SIG-M5 treated with dmso at 0.1 percent for 504 hours (cell line): ENCODE data around the gene SULT1A2.
"Not testable (repeated sequence)": the region's sequence is repeated elsewhere in the genome, so short reads cannot be mapped to it uniquely, and the experiment has no call there.

Experiments used
- DNase-seq: peaks from one replicate; lab custom pipeline; 2025; ENCODE audit not compliant: unreplicated experiment; lab: John Stamatoyannopoulos, UW

The SULT1A2 gene

DNA sequence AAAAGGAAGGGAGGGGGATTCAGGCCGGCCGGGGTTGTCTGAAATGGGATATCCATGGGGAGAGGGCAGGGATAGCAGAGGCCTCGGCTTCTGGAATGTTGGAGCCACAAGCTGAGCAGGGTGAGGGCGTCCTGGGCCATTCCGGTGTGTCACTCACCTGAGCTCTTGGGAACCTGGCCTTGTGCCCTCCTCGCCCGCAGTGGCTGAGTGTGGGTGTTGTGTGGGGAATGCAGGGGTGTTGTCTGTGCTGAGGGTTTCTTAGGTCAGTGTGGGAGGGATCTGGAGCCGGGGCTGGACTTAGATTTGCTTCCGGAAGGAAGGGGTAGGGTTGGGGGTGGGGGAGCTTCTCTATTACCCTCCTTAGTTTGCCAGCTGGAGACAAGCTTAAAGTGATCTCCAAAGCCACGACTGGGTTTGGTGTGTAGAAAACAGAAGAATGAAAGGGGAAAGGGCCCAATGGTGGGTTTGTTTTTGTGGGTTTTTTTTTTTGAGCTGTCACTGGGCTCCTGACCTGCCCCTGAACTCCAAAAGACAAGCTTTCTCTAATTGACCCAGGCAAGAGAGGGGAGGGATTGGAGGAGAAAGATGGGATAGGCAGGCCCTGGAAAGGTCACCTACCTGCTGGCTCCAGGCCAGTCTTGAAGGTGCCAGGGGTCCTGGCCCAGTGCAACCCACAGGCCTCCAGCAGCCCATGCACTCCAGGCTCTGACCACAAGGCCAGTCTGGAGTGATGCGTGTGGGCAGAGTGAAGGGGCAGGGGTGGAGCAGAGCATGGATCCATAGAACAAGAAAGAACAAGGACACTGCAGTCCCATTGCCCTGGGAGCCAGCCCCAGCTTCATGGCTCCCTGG lies at the start of gene SULT1A2:
SULT1A2 (minus strand) TSS at position 211 of the 852 bp plus-strand sequence. CDS start 1,120 bp downstream, outside the sequence.
- no peak for DNase-seq

DNA sequence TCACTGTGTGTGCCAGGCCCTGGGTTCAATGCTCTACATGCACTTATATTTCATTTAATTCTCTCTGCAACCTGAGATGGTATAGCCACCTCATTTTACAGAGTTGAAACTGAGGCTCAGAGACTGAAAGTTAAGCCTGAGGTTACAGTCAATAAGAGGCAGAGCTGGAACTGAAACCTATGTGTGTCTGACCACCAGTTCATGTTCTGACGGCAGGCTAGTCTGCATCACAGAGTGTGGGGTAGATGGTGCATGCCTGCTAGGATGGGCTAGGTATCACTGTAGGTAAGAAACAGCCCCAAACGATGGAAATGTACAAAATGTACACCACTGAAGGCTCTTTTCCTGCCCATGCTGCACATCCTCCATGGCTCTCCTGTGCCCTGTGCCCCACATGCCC lies 43.1 kb upstream of the SULT1A2 start:
- not testable (repeated sequence) for DNase-seq

DNA sequence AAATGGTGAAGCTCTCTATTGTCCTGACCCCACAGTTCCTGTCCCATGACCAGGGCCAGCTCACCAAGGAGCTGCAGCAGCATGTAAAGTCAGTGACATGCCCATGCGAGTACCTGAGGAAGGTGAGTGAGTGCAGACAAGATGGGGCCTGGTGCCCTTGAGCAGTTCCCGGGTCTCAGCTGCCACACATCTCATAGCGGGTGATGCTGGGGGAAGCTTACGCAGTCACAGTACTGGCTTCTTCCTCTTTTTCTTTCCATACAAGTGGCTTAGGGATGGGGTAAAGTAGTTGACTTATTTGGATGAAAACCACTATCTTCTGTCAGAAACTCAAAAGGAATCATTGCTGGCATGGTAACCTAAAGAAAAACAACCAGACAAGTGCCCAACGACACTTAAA lies 41.5 kb upstream of the SULT1A2 start:
- not testable (repeated sequence) for DNase-seq

DNA sequence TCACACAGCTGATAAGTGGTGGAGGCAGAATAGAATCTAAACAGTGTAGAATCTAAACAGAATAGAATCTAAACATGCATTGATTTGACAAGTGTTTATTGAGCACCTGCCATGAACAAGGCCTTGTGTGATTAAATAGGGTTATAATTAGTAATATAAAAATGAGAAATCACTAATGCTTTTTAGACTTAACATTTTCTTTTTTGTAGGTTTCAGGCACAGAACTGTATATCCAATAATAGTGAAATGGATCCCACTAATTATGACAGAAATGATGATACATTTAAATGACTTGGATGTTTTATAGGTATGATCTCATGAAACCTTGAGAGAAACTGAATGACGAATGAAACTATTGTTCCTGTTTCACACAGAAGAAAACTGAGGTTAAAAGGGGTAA lies 40.9 kb upstream of the SULT1A2 start, which contains the start of gene NPIPB8:
NPIPB8 (plus strand) TSS at position 301 of the 400 bp plus-strand sequence. CDS start 296 bp downstream, outside the sequence.
- DNase-seq = not testable (repeated sequence)

DNA sequence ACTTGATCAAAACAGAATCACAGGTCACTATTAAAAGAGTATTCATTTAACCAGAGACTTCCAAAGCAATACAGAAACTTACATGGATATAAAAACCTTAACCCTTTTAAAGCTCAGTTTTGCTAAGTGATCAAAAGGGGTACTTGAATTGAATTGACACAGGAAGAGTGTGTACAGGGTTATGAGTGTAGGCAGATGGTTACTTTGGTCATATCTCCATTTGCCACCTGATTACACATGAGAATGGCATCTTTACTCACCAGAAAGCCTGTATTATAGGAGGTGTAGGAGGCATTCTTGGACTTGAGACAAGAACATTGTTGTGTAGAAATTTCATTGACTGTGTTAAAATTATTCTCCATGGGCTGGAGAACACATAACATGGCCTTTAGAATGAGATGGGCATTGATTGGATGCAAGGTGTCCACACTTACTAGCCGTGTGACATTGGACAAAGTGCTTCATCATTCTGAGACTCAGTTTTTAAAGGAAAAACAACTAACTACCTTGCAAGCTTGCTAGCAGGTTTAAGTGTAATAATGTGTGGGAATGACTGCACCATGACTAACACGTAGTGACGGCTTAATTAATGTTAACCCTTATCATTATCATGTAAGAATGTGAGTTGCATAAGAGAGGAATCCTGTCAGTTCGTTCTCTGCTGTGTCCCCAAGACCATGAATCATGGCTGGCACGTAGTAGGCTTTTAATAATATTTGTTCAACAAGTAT lies 39.4 kb upstream of the SULT1A2 start:
- not testable (repeated sequence) for DNase-seq

DNA sequence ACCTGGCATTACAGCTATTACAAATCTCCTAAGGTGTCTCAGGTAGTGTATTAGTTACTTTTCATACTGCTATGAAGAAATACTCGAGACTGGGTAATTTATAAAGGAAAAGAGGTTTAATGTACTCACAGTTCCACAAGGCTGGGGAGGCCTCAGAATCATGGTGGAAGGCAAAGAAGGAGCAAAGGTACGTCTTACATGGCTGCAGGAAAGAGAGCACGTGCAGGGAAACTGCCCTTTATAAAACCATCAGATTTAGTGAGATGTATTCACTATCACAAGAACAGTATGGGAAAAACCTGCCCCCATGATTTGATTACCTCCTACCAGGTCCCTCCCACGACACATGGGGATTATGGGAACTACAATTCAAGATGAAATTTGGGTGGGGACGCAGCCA lies 34.1 kb upstream of the SULT1A2 start:
- not testable (repeated sequence) for DNase-seq

DNA sequence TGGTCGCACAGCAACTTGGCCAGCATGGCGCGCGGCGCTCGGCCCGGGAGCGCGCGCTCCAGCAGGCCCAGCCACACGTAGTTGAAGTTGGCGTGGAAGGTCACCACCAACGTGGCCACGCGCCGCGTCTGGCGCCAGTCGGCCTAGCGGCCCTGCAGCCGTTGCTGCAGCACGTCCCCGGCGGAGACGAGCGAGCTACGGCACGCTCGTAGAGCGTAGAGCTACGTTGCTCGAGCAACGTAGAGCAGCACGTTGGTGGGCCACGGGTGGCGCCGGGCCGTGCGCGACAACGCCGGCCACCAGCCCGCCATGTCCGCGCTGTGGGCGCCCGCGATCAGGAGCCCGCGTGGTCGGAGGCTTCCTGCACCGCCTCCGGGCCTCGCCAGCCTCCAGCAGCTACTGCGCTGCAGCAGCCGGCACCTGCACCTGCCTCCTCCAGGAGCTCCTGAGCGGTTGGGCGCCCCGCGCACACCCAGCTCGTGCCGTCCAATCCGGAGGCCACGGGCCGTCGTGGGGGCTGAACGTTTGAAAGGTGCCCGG lies 26.4 kb upstream of the SULT1A2 start:
- DNase-seq = peak; percentile 23

DNA sequence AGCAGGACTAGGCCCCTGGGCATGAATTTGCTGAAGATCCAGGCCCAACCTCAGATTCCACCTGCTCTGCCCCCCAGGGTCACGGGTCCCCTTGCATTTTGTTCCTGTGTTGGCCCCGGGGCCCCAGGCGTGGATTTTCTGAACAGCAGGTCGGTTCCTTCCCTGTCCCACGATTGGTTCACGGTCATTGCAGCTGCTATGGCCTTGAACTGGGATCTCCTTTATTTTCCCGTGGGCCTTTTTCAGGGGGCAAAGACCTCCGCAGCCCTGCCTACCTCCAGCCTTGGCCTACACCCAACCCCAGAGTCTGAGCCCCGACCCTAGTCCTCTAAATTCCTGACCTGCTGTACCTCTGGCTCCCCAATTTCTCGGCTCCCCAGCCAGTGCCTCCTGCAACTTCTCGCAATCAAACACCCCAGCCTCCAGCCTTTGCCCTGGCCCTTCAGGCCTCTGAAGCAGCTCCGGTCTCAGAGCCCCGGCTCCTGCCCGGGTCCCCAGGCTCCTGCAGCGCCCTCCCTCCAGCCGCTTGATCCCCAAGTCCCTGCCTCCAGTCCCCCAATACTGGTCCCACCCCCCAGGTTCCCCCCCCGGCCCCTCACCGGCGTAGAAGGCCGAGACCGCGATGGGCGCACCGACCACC lies 25.8 kb upstream of the SULT1A2 start:
- DNase-seq = not testable (repeated sequence)

DNA sequence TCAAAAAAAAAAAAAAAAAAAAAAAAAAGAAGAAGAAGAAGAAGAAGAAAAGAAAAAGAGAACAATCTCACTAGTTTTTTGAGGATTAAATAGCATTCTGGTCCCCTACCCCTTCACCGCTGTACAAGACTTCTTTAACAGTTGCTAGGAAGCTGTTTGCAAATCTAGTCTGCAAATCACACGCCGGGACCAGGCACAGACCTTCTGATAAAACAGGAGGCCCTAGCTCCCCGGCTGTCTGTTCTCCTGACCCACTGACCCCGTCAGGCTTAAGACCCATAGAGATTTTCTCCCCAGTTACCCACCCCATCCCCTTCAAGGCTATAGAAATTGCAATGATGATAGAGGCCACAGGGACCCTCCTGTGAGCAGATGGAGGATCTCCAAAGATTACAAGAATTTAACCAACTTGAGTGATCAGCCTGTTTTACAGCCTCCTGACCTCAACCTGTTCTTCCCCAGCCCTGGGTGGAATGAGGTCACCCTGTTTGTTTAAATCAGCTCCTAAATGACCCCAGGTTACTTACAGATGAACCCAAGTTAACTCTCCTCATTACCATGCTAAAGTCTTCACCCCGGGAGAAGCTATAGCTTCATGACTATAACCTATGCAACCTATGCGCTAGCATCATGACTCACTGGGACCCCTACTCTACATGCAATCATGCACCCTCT lies 24.8 kb upstream of the SULT1A2 start:
- no peak for DNase-seq

DNA sequence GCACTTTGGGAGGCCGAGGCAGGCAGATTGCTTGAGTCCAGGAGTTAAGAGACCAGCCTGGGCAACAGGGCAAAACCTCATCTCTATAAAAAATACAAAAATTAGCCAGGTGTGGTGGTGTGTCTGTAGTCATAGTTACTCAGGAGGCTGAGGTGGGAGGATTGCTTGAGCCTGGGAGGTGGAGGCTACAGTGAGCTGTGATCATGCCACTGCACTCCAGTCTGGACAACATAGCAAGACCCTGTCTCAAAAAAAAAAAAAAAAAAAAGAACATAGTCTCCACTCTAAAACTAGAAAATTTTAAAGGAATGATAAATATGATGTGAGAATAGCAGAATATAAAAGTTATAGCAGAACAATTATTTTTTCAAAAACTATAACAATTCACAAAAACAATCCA lies 23.5 kb upstream of the SULT1A2 start:
- not testable (repeated sequence) for DNase-seq

DNA sequence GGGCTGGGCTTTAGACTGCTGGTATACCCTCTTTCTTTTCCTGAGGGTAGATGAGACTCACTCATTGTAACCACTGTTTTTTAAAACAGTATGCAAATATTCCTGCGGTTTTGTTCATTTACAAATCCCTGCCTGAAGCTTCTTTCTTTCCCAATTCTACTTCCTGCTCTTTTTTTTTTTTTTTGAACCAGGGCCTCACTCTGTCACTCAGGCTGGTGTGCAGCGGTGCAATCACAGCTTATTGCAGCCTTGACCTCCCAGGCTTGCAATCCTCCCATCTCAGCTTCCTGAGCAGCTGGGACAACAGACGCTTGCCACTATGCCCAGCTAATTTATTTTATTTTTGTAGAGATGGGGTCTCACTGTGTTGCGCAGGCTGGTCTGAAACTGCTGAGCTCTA lies 21.0 kb upstream of the SULT1A2 start:
- DNase-seq = peak; percentile 40

DNA sequence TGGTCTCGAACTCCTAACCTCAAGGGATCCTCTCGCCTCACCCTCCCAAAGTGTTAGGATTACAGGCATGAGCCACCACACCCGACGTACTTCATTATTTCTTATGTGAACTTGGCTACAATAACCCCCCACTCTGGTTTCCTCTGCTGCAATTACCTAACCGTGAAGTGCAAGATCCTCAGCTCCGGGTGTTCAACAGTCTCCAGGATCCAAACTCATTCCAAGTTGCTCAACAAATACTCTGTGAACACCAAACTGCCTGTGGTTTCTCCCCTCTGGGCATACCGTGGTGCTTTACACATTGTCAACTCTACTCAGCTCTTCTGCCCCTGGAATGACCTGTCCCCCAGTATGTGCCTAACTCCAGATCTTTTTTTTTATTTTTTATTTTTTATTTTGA lies 19.8 kb upstream of the SULT1A2 start:
- peak; percentile 33 for DNase-seq

DNA sequence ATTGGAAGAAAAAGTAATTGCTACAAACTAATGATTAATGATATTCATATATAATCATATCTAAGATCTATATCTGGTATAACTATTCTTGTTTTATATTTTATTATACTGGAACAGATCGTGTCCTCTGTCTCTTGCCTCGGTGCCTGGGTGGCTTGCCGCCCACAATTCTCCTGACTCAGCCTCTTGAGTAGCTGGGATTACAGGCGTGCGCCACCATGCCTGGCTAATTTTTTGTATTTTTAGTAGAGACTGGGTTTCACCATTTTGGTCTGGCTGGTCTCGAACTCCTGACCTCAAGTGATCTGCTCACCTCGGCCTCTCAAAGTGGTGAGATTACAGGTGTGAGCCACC lies 19.4 kb upstream of the SULT1A2 start:
- DNase-seq = not testable (repeated sequence)

DNA sequence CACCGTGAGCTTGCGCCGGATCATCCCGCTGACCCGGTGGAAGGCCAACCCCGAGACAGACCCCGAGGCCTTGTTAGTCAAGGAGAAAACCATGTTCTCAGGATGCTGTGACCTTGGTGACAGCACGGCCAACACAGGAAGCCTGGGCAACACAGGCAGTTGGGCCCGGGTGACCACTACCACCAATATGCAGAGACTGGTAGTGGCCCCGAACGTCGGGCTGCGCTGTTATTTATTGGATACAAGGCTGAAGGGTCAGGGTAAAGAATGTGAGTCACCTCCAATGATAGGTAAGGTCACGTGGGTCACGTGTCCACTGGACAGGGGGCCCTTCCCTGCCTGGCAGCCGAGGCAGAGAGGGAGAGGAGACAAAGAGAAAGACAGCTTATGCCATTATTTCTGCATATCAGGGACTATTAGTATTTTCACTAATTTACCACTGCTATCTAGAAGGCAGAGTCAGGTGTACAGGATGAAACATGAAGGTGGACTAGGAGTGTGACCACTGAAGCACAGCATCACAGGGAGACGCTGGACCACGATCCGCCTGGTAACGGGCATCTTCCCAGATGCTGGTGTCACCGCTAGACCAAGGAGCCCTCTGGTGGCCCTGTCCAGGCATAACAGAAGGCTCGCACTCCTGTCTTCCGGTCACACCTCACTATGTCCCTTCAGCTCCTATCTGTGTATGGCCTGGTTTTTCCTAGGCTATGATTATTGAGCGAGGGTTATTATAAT lies 18.8 kb upstream of the SULT1A2 start:
- not testable (repeated sequence) for DNase-seq

DNA sequence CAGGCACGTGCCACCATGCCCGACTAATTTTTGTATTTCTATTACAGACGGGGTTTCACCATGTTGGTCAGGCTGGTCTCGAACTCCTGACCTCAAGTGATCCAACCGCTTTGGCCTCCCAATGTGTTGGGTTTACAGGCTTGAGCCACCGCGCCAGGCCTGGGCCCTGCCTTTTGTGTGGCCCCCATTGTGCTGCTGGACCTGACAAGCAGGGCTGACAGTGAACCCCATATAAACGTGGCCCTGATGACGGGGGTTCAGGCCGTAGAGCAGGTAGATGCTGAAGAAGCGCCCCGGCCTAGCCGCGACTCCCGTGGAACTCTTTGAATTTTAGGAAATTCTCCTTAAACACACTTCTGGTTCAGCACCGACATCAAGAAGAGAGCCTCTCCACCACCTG lies 17.7 kb upstream of the SULT1A2 start:
- not testable (repeated sequence) for DNase-seq

DNA sequence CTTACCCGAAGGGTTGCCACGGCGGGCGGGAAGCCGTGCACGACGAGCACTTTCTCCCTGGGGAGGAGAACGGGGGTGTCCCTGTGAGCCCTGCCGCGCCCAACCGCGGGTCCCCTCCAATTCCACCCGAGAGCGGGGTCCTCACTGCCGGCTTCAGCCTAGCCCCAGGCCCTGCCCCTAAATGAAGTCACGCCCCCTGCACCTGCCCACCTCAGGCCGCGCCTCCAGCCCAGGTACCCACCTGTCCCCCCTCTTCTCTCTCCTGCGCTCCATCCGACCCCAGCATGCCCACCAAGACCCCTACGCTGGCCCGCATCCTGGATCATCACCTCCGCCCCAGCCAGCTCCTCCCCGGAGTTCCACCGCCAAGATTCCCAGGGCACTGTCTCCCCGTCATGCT lies 17.1 kb upstream of the SULT1A2 start:
- not testable (repeated sequence) for DNase-seq

DNA sequence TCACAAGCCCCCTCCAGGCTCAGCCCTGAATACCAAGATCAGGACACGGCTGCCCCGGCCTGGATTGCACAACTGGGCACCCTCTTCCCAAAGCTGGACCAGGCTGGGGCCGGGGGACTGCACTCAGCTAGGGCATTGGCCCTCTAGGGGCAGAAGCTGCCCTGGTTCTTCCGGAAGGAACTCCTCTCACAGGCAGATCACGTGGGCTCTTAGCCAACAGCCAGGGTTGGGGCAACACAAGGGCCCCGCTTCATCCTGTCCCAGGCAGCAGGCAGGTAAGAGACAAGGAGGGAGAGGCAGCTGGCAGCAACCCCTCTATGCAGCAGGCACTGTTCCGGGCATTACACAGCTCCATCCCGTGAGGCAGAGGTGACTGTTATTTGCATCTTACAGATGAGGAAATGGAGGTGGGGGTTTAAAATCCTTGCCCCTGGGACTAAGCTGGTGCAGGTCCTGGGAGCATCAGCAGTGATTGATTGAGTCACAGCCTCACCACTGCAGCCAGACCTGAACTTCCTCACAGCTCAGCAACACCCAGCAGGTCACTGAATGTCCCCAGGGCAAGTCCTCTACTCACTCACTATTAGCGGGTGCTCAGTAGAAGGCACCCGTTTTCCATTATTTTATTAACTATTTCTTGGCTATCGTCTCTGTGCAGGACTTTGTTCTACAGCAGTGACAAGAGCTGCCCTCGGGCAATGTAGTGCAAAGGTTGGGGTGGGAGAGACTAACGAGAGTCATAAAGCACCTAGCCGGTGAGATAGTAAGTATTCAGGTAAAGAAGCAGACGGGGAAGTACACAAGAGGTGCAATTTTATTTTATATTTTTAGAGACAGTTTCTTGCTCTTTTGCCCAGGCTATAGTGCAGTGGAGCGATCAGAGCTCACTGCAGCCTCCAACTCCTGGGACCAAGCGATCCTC lies 15.8 kb upstream of the SULT1A2 start:
- not testable (repeated sequence) for DNase-seq

DNA sequence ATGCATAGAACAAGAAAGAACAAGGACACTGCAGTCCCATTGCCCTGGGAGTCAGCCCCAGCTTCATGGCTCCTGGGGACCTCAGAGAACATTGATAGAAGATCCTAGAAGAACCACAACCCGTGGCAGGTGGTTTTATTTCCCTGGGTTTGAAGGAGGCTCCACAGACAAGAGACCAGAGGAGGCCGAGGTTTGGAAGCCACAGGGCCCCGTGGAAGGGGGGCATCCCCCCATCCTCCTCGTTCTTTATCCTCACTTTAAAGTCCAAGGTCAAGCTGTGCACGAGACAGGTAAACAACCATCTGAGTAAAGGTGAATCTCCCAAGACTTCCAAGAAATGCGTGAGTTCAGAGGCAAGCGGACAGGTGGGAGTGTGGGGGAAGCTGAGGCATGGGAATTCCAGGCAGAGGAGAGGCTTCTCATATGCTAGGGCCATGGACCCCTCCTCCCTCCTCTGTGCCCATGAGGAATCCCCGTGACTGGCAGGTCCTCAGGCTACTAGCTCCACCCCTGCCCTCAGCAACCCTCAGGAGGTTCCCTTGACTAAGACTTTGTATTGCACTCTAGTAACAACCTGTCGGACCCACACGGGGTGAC lies 13.8 kb upstream of the SULT1A2 start:
- no peak for DNase-seq
